DND-41 (cell line): ENCODE results near the gene FOXN3.
A peak's percentile ranks its signal among the peaks of the same experiment; 100 is the strongest.

Experiments used
- ATAC-seq: fragments of 200-7000 bp; cut with Tn5 transposase; 3 replicates; pipeline ENCODE4 v1.9.1; 2021; ENCODE audit warnings: low read depth; ENCODE audit not compliant: insufficient read depth
- DNase-seq: peaks from one replicate; pipeline ENCODE4 v3.0.0-alpha.2; 2020
- H2AFZ ChIP-seq: 2 replicates; pipeline ENCODE4 v1.6.0; 2012; ENCODE audit warnings: low read depth, low read length
- H3K27ac ChIP-seq: 2 replicates; pipeline ENCODE4 v1.5.1; 2012; ENCODE audit warnings: low read length, inconsistent platforms
- H3K27me3 ChIP-seq: fragments of 200-600 bp; sonication (generic); 2 replicates; pipeline ENCODE4 v1.6.0; 2012; ENCODE audit warnings: low read length, mild to moderate bottlenecking, inconsistent platforms; ENCODE audit not compliant: insufficient read depth, poor library complexity
- H3K36me3 ChIP-seq: 2 replicates; pipeline ENCODE4 v1.5.1; 2012; ENCODE audit warnings: low read length, inconsistent platforms; ENCODE audit not compliant: insufficient read depth
- H3K4me1 ChIP-seq: 2 replicates; pipeline ENCODE4 v1.5.1; 2012; ENCODE audit warnings: mild to moderate bottlenecking, low read length; ENCODE audit not compliant: insufficient read depth
- H3K4me2 ChIP-seq: 2 replicates; pipeline ENCODE4 v1.6.0; 2012; ENCODE audit warnings: mild to moderate bottlenecking, moderate library complexity, low read length, inconsistent platforms; ENCODE audit not compliant: insufficient read depth
- H3K4me3 ChIP-seq, 2 experiments: fragments of 200-600 bp in 1 of 2; shearing (Covaris generic) in 1 of 2; 2 replicates each; pipeline ENCODE4 v1.5.1; 2012 to 2016; ENCODE audit warnings: inconsistent platforms in 2 of 2, low read length in 2 of 2, mild to moderate bottlenecking in 2 of 2, low read depth in 1 of 2, moderate library complexity in 1 of 2
- H3K79me2 ChIP-seq: 2 replicates; pipeline ENCODE4 v1.6.0; 2012; ENCODE audit warnings: low read length, inconsistent platforms; ENCODE audit not compliant: insufficient read depth
- H3K9ac ChIP-seq: 2 replicates; pipeline ENCODE4 v1.6.0; 2012; ENCODE audit warnings: low read depth, mild to moderate bottlenecking, inconsistent platforms, low read length, moderate library complexity
- H3K9me3 ChIP-seq: 2 replicates; pipeline ENCODE4 v1.5.1; 2012; ENCODE audit warnings: low read length, moderate library complexity, mild to moderate bottlenecking, inconsistent platforms; ENCODE audit not compliant: insufficient read depth, severe bottlenecking
- H4K20me1 ChIP-seq: 2 replicates; pipeline ENCODE4 v1.6.0; 2012; ENCODE audit warnings: low read length; ENCODE audit not compliant: insufficient read depth
- CTCF ChIP-seq: IDR thresholded peaks from 2 replicates; pipeline ENCODE4 v1.5.1; 2012; ENCODE audit warnings: borderline replicate concordance, low read length, moderate library complexity, mild to moderate bottlenecking; ENCODE audit not compliant: poor library complexity, severe bottlenecking; ENCODE audit errors: extremely low read depth
- EZH2 ChIP-seq: IDR thresholded peaks from 3 replicates; pipeline ENCODE4 v1.6.1; 2012; ENCODE audit warnings: borderline replicate concordance, low read depth, mild to moderate bottlenecking, moderate library complexity, low read length, inconsistent platforms; ENCODE audit not compliant: severe bottlenecking

FOXN3 gene

DNA sequence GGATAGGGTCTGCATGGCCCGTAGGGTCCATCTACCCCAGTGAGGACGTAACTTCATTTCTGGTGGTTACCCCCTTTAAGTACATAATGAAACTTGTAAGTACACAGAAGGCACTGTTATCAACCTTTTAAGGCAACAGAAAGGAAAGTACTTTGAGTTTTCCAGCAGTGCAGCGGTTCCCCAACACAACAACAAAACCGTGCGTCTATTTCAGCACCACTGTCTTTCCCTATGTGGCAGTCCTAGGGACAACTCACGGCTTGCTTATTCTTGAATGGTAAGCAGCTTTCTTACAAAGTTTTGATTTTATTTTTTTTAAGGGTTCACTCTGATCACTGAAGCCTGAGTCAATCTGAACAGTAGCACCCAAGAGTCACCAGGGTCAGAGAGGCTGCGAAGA lies 46.3 kb downstream of the FOXN3 start:
- no peak for ATAC-seq
- H3K4me3 ChIP-seq: no peak overlapping the region
- no peak for DNase-seq
- H3K4me1 ChIP-seq: peaks cover 15% of the 10 kb centered on the region
- no peaks in the 10 kb centered on the region for H3K27me3 ChIP-seq
- peaks cover 96% of the 10 kb centered on the region for H3K79me2 ChIP-seq
- no peaks in the 10 kb centered on the region for H3K9me3 ChIP-seq
- no peak overlapping the region for H3K9ac ChIP-seq
- H3K27ac ChIP-seq: no peak overlapping the region
- no peak for TF ChIP-seq EZH2
- no peak overlapping the region for H2AFZ ChIP-seq
- peaks cover 14% of the 10 kb centered on the region for H3K36me3 ChIP-seq
- H3K4me2 ChIP-seq: no peak overlapping the region
- peaks cover 23% of the 10 kb centered on the region; the same call in 1 of the 2 replicates for H4K20me1 ChIP-seq

DNA sequence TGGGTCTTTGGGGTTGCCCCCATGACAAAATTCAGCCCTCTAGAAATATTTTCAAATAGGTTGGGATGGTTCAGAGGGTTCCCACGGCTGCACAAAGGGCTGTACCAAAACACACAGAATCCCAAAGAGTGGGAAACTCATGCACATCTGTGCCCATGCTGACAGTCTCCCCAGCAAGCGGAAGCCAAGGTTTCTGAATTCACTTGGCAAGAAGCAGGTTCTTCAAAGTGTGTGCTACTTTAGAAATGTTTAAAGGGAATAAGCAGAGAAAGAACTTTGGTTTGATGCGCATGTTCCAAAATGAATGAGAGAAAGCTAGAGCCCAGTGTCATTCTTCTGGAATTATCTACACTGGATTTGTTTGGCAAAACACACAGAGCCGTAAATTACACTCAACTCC lies 46.7 kb downstream of the FOXN3 start:
- peaks cover 96% of the 10 kb centered on the region for H3K79me2 ChIP-seq

DNA sequence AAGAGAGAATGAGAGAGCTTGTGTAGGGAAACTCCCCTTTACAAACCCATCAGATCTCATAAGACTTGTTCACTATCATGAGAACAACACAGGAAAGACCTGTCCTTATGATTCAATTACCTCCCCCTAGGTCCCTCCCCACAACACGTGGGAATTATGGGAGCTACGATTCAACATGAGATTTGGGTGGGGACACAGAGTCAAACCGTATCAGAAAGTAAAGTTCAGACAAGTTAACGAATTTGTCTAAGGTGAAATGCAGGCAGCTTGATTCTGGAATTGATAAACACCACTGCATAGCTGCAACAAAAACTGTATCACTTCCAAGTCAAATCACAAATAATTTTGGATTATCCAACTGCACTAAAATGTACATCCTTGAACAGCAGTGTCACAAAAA lies 47.4 kb downstream of the FOXN3 start:
- H3K27ac ChIP-seq: no peak overlapping the region
- no peak overlapping the region for H3K4me2 ChIP-seq
- H3K4me3 ChIP-seq: no peak overlapping the region
- ATAC-seq (no peak), DNase-seq (no peak)
- H3K79me2 ChIP-seq: peaks cover 96% of the 10 kb centered on the region
- H3K9ac ChIP-seq: no peak overlapping the region
- H2AFZ ChIP-seq: no peak overlapping the region
- no peaks in the 10 kb centered on the region for H3K9me3 ChIP-seq
- TF ChIP-seq CTCF (no peak), EZH2 (no peak)
- H3K27me3 ChIP-seq: no peaks in the 10 kb centered on the region
- H4K20me1 ChIP-seq: peaks cover 28% of the 10 kb centered on the region
- H3K36me3 ChIP-seq: peaks cover 14% of the 10 kb centered on the region
- H3K4me1 ChIP-seq: peaks cover 26% of the 10 kb centered on the region

More for the DNA sequence above, 46.7 kb downstream of the FOXN3 start:
- no peak for TF ChIP-seq EZH2
- no peak for TF ChIP-seq CTCF
- no peak overlapping the region for H3K9ac ChIP-seq
- H3K4me1 ChIP-seq: peaks cover 19% of the 10 kb centered on the region
- no peak for DNase-seq
- peaks cover 14% of the 10 kb centered on the region for H3K36me3 ChIP-seq
- H3K9me3 ChIP-seq: no peaks in the 10 kb centered on the region
- H2AFZ ChIP-seq: no peak overlapping the region
- H3K27me3 ChIP-seq: no peaks in the 10 kb centered on the region
- no peak for ATAC-seq
- H4K20me1 ChIP-seq: peaks cover 23% of the 10 kb centered on the region
- no peak overlapping the region for H3K4me2 ChIP-seq
- H3K4me3 ChIP-seq: no peak overlapping the region
- H3K27ac ChIP-seq: no peak overlapping the region

- Histone ChIP-seq H3K4me2 (no peak overlapping the region), H3K27me3 (no peaks in the 10 kb centered on the region), H3K9ac (no peak overlapping the region), H3K9me3 (no peaks in the 10 kb centered on the region), H3K4me1 (peaks cover 31% of the 10 kb centered on the region), H3K36me3 (peaks cover 14% of the 10 kb centered on the region), H3K27ac (peak overlapping the region; percentile 48), H4K20me1 (peaks cover 33% of the 10 kb centered on the region), H3K79me2 (peaks cover 95% of the 10 kb centered on the region), H3K4me3 (no peak overlapping the region), H2AFZ (no peak overlapping the region)
- ATAC-seq (no peak), DNase-seq (no peak)
- TF ChIP-seq EZH2: no peak
- no peak for TF ChIP-seq CTCF
Observed at GRCh38 chr14:89368490-89369477, 48.2 kb downstream of the FOXN3 start.
